GM12878 (cell line): ENCODE data around the gene GABRP. TPM values are rescaled to one million over a fixed set of nuclear protein-coding genes. Genes with fewer than 3 reads are reported as not detected.
A peak's percentile ranks its signal among the peaks of the same experiment; 100 is the strongest.

Source experiments
- ATAC-seq: fragments of 200-7000 bp; cut with Tn5 transposase; 3 replicates; pipeline ENCODE4 v1.9.1; 2020; ENCODE audit warnings: mild to moderate bottlenecking, moderate library complexity
- BruUV-seq: library from RNA; stranded (reverse); fragments of 400-500 nt; replicated peaks from 2 replicates; lab custom pipeline; 2021; lab: Mats Ljungman, UMichigan
- CTCF ChIA-PET: fragments of 300-600 bp; sonication (Branson Sonifier 250); formaldehyde crosslinking; extraction: SDS; loops from one replicate; lab custom pipeline; 2021; ENCODE audit warnings: inconsistent platforms; lab: Yijun Ruan, JAX
- POLR2A ChIA-PET: fragments of 350-600 bp; formaldehyde crosslinking; extraction: SDS; loops from one replicate; lab custom pipeline; 2021; ENCODE audit warnings: inconsistent platforms; lab: Charles Lee
- RAD21 ChIA-PET: fragments of 300-600 bp; sonication (Branson Sonifier 250); formaldehyde crosslinking; loops from one replicate; lab custom pipeline; 2023; ENCODE audit warnings: antibody characterized with exemption; ENCODE audit not compliant: unreplicated experiment; lab: Charles Lee
- SMC1A ChIA-PET: fragments of 300-600 bp; sonication (Branson Sonifier 250); formaldehyde crosslinking; loops from one replicate; lab custom pipeline; 2023; ENCODE audit not compliant: unreplicated experiment, uncharacterized antibody; lab: Charles Lee
- DNase-seq: peaks from one replicate; pipeline ENCODE4 v3.0.0-alpha.2; 2011; ENCODE audit warnings: low read depth, low spot score
- FAIRE-seq: peaks from 3 replicates; lab custom pipeline; 2011; peaks lifted over from hg19 to GRCh38; lab: Jason Lieb, UNC
- H2AFZ ChIP-seq: 2 replicates; pipeline ENCODE4 v1.6.0; 2011; ENCODE audit warnings: low read depth, low read length, control low read depth; ENCODE audit not compliant: control insufficient read depth
- H3K27ac ChIP-seq: 2 replicates; pipeline ENCODE4 v1.5.1; 2011; ENCODE audit warnings: control low read depth; ENCODE audit not compliant: control insufficient read depth, insufficient read depth
- H3K27me3 ChIP-seq, 2 experiments: replicated peaks in 1 of 2; 2 replicates each; pipeline versions ENCODE4 v1.6.0 to v1.6.1; 2011; ENCODE audit warnings: low read length in 1 of 2; ENCODE audit not compliant: control insufficient read depth in 2 of 2, insufficient read depth in 2 of 2
- H3K36me3 ChIP-seq, 2 experiments: 2 replicates each; pipeline ENCODE4 v1.5.1; 2011; ENCODE audit warnings: low read length in 1 of 2; ENCODE audit not compliant: control insufficient read depth in 2 of 2, insufficient read depth in 2 of 2
- H3K4me1 ChIP-seq: 2 replicates; pipeline ENCODE4 v1.6.1; 2011; ENCODE audit warnings: mild to moderate bottlenecking, low read length, moderate library complexity, mixed read lengths; ENCODE audit not compliant: control insufficient read depth, insufficient read depth
- H3K4me2 ChIP-seq: 2 replicates; pipeline ENCODE4 v1.6.0; 2011; ENCODE audit warnings: control low read depth; ENCODE audit not compliant: control insufficient read depth, insufficient read depth
- H3K4me3 ChIP-seq: fragments of 200-600 bp; sonication (generic); 2 replicates; pipeline ENCODE4 v1.5.1; 2016
- H3K79me2 ChIP-seq: 2 replicates; pipeline ENCODE4 v1.6.0; 2011; ENCODE audit warnings: low read length; ENCODE audit not compliant: control insufficient read depth, insufficient read depth
- H3K9ac ChIP-seq: 2 replicates; pipeline ENCODE4 v1.8.0; 2011; ENCODE audit warnings: low read length, control low read depth, mixed read lengths; ENCODE audit not compliant: control insufficient read depth, insufficient read depth
- H3K9me3 ChIP-seq: replicated peaks from 3 replicates; pipeline ENCODE4 v1.5.1; 2011; ENCODE audit warnings: mild to moderate bottlenecking, low read length; ENCODE audit not compliant: control insufficient read depth, insufficient read depth
- H4K20me1 ChIP-seq: 2 replicates; pipeline ENCODE4 v1.6.0; 2011; ENCODE audit not compliant: control insufficient read depth, insufficient read depth
- CBFB ChIP-seq: IDR thresholded peaks from 2 replicates; pipeline ENCODE4 v1.6.1; 2016; ENCODE audit warnings: antibody characterized with exemption, low read depth
- DPF2 ChIP-seq: fragments of 450-650 bp; IDR thresholded peaks from 2 replicates; pipeline ENCODE4 v1.6.1; 2017; ENCODE audit warnings: mild to moderate bottlenecking
- E4F1 ChIP-seq: fragments of 450-650 bp; IDR thresholded peaks from 2 replicates; pipeline ENCODE4 v1.6.1; 2018; ENCODE audit warnings: borderline replicate concordance, mild to moderate bottlenecking; ENCODE audit not compliant: partially characterized antibody
- EGR1 ChIP-seq, 2 experiments: IDR thresholded peaks; 1 replicate in 1 of 2; 2 replicates in 1 of 2; pipeline ENCODE4 v1.6.1; 2011 to 2012; ENCODE audit warnings: low read depth in 2 of 2, low read length in 2 of 2, borderline replicate concordance in 1 of 2, mild to moderate bottlenecking in 1 of 2, moderate library complexity in 1 of 2
- ELK1 ChIP-seq: IDR thresholded peaks from 2 replicates; pipeline ENCODE4 v1.6.1; 2012; ENCODE audit warnings: low read depth, low read length, improper control_type of control experiment
- FOXM1 ChIP-seq: IDR thresholded peaks from 2 replicates; pipeline ENCODE4 v1.6.1; 2012; ENCODE audit warnings: low read depth, mild to moderate bottlenecking, inconsistent platforms, low read length, moderate library complexity
- KDM1A ChIP-seq: fragments of 200-600 bp; sonication (generic); IDR thresholded peaks from 2 replicates; pipeline ENCODE4 v1.6.1; 2016; ENCODE audit warnings: borderline replicate concordance
- LARP7 ChIP-seq: fragments of 450-650 bp; IDR thresholded peaks from 2 replicates; pipeline ENCODE4 v1.6.1; 2017; ENCODE audit warnings: mild to moderate bottlenecking
- MEF2A ChIP-seq: IDR thresholded peaks from 2 replicates; pipeline ENCODE4 v1.6.1; 2011; ENCODE audit warnings: low read depth, mild to moderate bottlenecking, low read length, moderate library complexity; ENCODE audit not compliant: insufficient read depth
- MEF2B ChIP-seq: fragments of 450-650 bp; IDR thresholded peaks from 2 replicates; pipeline ENCODE4 v1.6.1; 2018; ENCODE audit warnings: mild to moderate bottlenecking, moderate library complexity; ENCODE audit not compliant: partially characterized antibody, poor library complexity, severe bottlenecking
- MTA2 ChIP-seq: fragments of 450-650 bp; IDR thresholded peaks from 2 replicates; pipeline ENCODE4 v1.6.1; 2016; ENCODE audit warnings: low read depth, mild to moderate bottlenecking, moderate library complexity
- PKNOX1 ChIP-seq: fragments of 450-650 bp; IDR thresholded peaks from 2 replicates; pipeline ENCODE4 v1.6.1; 2016; ENCODE audit warnings: mild to moderate bottlenecking
- RAD21 ChIP-seq: IDR thresholded peaks from 2 replicates; pipeline ENCODE4 v1.6.1; 2011; ENCODE audit warnings: mild to moderate bottlenecking, low read depth, low read length, moderate library complexity; ENCODE audit not compliant: insufficient read depth
- RB1 ChIP-seq: fragments of 450-650 bp; formaldehyde crosslinking; IDR thresholded peaks from 2 replicates; pipeline ENCODE4 v1.6.1; 2017; ENCODE audit warnings: mild to moderate bottlenecking, borderline replicate concordance
- STAT3 ChIP-seq: IDR thresholded peaks from 2 replicates; pipeline ENCODE4 v1.6.1; 2011; ENCODE audit warnings: low read depth, low read length, improper control_type of control experiment
- ZNF622 ChIP-seq: fragments of 450-650 bp; IDR thresholded peaks from 2 replicates; pipeline ENCODE4 v1.6.1; 2017; ENCODE audit warnings: mild to moderate bottlenecking, inconsistent platforms
- WGBS: methylation state at CpG from one replicate; pipeline ENCODE4 v1.1.6; 2016; ENCODE audit warnings: low lambda C conversion rate; ENCODE audit not compliant: insufficient replicate concordance, insufficient coverage; ENCODE audit errors: missing lambda C conversion rate; 5-methylcytosine and 5-hydroxymethylcytosine counted together
- in situ Hi-C: fragments of 300-500 bp; cut with MboI; formaldehyde crosslinking; loops from 9 replicates; pipeline ENCODE4 v1.14.3; 2018; ENCODE audit warnings: mixed read lengths
- intact Hi-C: fragments of 100-400 bp; cut with micrococcal nuclease; formaldehyde crosslinking; loops from one replicate; pipeline ENCODE4 v1.14.2; 2022; ENCODE audit not compliant: unreplicated experiment
- polyA plus RNA-seq, 11 experiments: library from polyadenylated mRNA; depleted of rRNA in 4 of 11; unstranded in 6 of 11; stranded (reverse) in 5 of 11; fragments of >200 nt; fragmentation: Nextera tagmentation in 4 of 11; fragmentation: Illumina TruSeq in 1 of 11; extraction: Ambion mirVana in 4 of 11; extraction: Trizol in 1 of 11; gene quantifications; 1 replicate in 1 of 11; 2 replicates in 10 of 11; pipeline versions ENCODE4 v1.2.1 to v1.2.3, GENCODE V29; 2011 to 2016; ENCODE audit warnings: inconsistent platforms in 2 of 11, missing spikeins in 2 of 11, low read depth in 1 of 11
- total RNA-seq, 4 experiments: library from RNA; depleted of rRNA in 3 of 4; stranded (reverse); fragments of >200 nt in 3 of 4; fragmentation: Illumina TruSeq in 1 of 4; extraction: Trizol in 1 of 4; gene quantifications; 2 replicates each; pipeline versions ENCODE4 v1.2.1 to v1.2.3, GENCODE V29; 2013 to 2021
- TF ChIP-seq, protein P1 (sequence below): fragments of 450-650 bp; formaldehyde crosslinking; IDR thresholded peaks from 2 replicates; pipeline ENCODE4 v1.5.0; 2022; ENCODE audit warnings: mild to moderate bottlenecking, missing genetic modification characterization

The GABRP gene
- total and polyA plus RNA-seq, 10 of the 15 experiments (the other 5 are each of a cell fraction or from before 2014, with no cell fraction given) = 0.04 TPM; not detected in 9

DNA sequence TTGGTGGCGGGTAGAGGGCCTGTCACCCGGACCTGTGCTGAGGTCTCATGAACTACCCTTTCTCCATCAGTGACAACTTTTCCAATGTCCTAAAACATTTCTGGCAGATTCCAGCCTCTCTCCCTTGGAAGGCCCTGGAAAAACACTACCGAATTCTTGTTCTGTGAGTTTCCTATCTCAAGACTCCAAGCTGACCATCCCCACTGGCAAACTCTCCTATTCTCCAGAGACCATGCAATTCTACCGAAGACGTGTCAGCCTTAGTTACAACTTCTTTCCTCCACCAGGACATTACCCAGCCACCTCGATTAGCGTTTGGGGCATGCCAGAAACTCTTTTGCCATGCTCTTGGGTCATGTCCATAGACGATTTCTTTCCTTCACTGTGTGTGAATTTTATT is 26.8 kb upstream of the GABRP start (continued):
- TF ChIP-seq E4F1 (no peak), EGR1 (IDR thresholded peaks at IDR 0.05; ENCODE audit: borderline replicate concordance in 1 of 2, low read depth in 2 of 2, low read length in 2 of 2) (no peak), PKNOX1 (no peak), ZNF622 (no peak), MEF2A (no peak), STAT3 (no peak), MEF2B (no peak), CBFB (no peak), MTA2 (no peak), LARP7 (no peak)

DNA sequence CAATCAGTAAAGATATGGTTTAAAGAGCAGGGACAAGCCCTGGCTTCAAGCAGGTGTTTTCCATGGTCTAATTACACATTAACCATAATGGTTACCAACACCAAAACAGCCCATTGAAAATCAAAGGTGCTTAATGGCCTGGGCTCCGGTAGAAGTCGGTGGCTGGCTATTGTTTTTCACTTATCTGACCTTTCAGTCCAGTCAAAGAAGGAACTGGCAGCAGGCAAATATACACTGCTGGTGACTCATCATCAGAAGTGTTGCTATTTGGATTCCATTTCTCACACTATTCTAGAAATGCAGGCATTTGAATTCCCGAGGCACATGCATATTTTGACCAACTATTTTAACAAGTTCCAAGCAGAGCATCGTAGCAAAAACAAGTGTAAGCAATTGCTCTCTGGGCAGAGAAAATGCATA is 26.3 kb upstream of the GABRP start:
- no peaks in the 10 kb centered on the region for H3K36me3 ChIP-seq
- peaks cover 0 to 2% of the 10 kb centered on the region in 2 experiments; a peak in 1 of 4 replicates for H3K27me3 ChIP-seq
- RAD21 ChIA-PET = no interaction called here
- no peak overlapping the region for H3K4me3 ChIP-seq
- CTCF ChIA-PET = no interaction called here
- ATAC-seq = peak; percentile 94
- WGBS = 1% methylated on average over 4 of the region's 4 CpGs
- intact Hi-C loops (no loop called here), in situ Hi-C loops (no loop called here)
- POLR2A ChIA-PET = no interaction called here
- peak; percentile 25 for DNase-seq
- SMC1A ChIA-PET = no interaction called here
- no peaks in the 10 kb centered on the region for H3K9me3 ChIP-seq
- no peak overlapping the region for H3K9ac ChIP-seq
- H3K79me2 ChIP-seq = no peaks in the 10 kb centered on the region
- FAIRE-seq = no peak
- H3K4me1 ChIP-seq = no peaks in the 10 kb centered on the region
- no peak overlapping the region for H3K27ac ChIP-seq
- no TSS peak for BruUV-seq
- no peak overlapping the region for H2AFZ ChIP-seq
- no peaks in the 10 kb centered on the region for H4K20me1 ChIP-seq
- H3K4me2 ChIP-seq = no peak overlapping the region
- no peak for TF ChIP-seq RB1
- TF ChIP-seq ELK1 = no peak
- TF ChIP-seq, protein P1, sequence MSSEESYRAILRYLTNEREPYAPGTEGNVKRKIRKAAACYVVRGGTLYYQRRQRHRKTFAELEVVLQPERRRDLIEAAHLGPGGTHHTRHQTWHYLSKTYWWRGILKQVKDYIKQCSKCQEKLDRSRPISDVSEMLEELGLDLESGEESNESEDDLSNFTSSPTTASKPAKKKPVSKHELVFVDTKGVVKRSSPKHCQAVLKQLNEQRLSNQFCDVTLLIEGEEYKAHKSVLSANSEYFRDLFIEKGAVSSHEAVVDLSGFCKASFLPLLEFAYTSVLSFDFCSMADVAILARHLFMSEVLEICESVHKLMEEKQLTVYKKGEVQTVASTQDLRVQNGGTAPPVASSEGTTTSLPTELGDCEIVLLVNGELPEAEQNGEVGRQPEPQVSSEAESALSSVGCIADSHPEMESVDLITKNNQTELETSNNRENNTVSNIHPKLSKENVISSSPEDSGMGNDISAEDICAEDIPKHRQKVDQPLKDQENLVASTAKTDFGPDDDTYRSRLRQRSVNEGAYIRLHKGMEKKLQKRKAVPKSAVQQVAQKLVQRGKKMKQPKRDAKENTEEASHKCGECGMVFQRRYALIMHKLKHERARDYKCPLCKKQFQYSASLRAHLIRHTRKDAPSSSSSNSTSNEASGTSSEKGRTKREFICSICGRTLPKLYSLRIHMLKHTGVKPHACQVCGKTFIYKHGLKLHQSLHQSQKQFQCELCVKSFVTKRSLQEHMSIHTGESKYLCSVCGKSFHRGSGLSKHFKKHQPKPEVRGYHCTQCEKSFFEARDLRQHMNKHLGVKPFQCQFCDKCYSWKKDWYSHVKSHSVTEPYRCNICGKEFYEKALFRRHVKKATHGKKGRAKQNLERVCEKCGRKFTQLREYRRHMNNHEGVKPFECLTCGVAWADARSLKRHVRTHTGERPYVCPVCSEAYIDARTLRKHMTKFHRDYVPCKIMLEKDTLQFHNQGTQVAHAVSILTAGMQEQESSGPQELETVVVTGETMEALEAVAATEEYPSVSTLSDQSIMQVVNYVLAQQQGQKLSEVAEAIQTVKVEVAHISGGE (CRISPR knock-in tag) = no peak
- no peak for TF ChIP-seq KDM1A
- TF ChIP-seq RAD21 = no peak
- TF ChIP-seq EGR1 (IDR thresholded peaks at IDR 0.05; ENCODE audit: borderline replicate concordance in 1 of 2, low read depth in 2 of 2, low read length in 2 of 2) = no peak
- no peak for TF ChIP-seq FOXM1
- TF ChIP-seq DPF2 = peak; percentile 72
